Lower leg skin (tissue), 3 donors: ENCODE measurements around the gene ABHD17C.

Experiments used
- POLR2A ChIP-seq, 2 donors: fragments of 450-650 bp; IDR thresholded peaks; one replicate each; pipeline ENCODE4 v1.6.1; 2016 to 2017; ENCODE audit warnings: antibody characterized with exemption in 2 of 2, mild to moderate bottlenecking in 1 of 2, moderate library complexity in 1 of 2
- TF ChIP-seq, protein P1 (sequence below), 3 donors: fragments of 450-650 bp; IDR thresholded peaks; one replicate each; pipeline ENCODE4 v1.5.1; 2016; ENCODE audit warnings: antibody characterized with exemption in 3 of 3, mild to moderate bottlenecking in 3 of 3, moderate library complexity in 2 of 3

DNA sequence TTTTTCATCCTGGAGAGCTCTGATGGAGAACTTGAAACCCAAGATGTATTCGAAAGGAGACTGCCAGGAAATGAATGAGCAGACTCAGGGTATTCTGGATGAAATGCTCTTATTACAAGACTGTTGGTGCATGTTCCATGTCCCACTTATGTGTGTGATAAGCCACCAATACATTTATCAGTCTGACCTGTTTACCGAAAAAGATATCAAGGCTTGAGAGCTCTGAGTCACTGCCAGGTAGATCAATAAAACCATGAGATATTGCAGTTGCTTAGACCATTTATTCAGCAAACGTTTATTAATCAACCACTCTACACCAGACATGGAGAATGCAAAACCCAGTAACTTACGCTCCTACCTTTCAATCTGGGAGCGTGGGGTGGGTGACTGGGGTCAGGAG lies 101.3 kb downstream of the ABHD17C start:
- TF ChIP-seq POLR2A (IDR thresholded peaks at IDR 0.05): no peak
- TF ChIP-seq, protein P1, sequence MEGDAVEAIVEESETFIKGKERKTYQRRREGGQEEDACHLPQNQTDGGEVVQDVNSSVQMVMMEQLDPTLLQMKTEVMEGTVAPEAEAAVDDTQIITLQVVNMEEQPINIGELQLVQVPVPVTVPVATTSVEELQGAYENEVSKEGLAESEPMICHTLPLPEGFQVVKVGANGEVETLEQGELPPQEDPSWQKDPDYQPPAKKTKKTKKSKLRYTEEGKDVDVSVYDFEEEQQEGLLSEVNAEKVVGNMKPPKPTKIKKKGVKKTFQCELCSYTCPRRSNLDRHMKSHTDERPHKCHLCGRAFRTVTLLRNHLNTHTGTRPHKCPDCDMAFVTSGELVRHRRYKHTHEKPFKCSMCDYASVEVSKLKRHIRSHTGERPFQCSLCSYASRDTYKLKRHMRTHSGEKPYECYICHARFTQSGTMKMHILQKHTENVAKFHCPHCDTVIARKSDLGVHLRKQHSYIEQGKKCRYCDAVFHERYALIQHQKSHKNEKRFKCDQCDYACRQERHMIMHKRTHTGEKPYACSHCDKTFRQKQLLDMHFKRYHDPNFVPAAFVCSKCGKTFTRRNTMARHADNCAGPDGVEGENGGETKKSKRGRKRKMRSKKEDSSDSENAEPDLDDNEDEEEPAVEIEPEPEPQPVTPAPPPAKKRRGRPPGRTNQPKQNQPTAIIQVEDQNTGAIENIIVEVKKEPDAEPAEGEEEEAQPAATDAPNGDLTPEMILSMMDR (IDR thresholded peaks at IDR 0.05): no peak
